Measurements from ENCODE around the gene HEXD. TPM values are rescaled to one million over a fixed set of nuclear protein-coding genes. Genes with fewer than 3 reads are reported as not detected.

The HEXD gene
- total RNA-seq, 3 donors from 2014 or later, result 25.3 to 54.6 (median 42.1) TPM

DNA sequence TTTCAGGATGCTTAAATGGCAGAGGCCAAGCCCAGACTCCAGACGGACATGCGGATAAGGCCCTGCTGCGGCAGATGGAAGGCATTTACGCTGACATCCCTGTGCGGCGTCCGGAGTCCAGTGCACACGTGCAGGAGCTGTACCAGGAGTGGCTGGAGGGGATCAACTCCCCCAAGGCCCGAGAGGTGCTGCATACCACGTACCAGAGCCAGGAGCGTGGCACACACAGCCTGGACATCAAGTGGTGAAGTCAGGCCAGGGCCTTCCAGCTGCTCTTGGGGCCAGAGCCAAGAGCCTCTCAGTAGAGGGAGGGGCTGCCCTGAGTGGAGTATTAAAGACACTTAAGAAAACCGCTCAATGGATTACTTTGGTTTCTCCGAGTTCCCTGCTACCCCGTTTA is 69.8 kb downstream of the HEXD start:
- DNase-seq, result no peak
- intact Hi-C loops (cut with DNase I, micrococcal nuclease), result no loop called here
- TF ChIP-seq, protein P1, sequence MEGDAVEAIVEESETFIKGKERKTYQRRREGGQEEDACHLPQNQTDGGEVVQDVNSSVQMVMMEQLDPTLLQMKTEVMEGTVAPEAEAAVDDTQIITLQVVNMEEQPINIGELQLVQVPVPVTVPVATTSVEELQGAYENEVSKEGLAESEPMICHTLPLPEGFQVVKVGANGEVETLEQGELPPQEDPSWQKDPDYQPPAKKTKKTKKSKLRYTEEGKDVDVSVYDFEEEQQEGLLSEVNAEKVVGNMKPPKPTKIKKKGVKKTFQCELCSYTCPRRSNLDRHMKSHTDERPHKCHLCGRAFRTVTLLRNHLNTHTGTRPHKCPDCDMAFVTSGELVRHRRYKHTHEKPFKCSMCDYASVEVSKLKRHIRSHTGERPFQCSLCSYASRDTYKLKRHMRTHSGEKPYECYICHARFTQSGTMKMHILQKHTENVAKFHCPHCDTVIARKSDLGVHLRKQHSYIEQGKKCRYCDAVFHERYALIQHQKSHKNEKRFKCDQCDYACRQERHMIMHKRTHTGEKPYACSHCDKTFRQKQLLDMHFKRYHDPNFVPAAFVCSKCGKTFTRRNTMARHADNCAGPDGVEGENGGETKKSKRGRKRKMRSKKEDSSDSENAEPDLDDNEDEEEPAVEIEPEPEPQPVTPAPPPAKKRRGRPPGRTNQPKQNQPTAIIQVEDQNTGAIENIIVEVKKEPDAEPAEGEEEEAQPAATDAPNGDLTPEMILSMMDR (IDR thresholded peaks at IDR 0.05), result no peak
- H3K9me3 ChIP-seq, result no peaks in the 10 kb centered on the region
- H3K4me3 ChIP-seq, result no peak overlapping the region
- H3K4me1 ChIP-seq (ENCODE audit: low read depth), result peaks cover 8% of the 10 kb centered on the region
- H3K36me3 ChIP-seq (ENCODE audit: low read depth), result peaks cover 21% of the 10 kb centered on the region
- no peak for ATAC-seq

DNA sequence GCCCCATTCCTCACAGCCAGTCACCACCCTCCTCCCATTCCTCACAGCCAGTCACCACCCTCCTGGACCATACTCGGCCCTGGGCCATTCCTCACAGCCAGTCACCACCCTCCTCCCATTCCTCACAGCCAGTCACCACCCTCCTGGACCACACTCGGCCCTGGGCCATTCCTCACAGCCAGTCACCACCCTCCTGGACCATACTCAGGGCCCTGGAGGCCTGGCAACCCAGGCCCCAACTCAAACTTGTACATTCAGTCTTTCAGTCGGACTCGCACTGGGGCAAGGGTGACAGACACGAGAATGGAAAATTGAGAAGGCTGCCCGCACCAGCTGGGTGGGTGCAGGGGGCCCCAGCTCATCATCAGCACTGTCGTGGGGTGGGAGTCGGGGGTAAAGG is 71.0 kb downstream of the HEXD start:
- ATAC-seq (peak; percentile 7), DNase-seq (no peak)
- Histone ChIP-seq H3K9me3 (no peaks in the 10 kb centered on the region), H3K4me3 (no peak overlapping the region), H3K36me3 (ENCODE audit: low read depth) (peaks cover 19% of the 10 kb centered on the region), H3K4me1 (ENCODE audit: low read depth) (peaks cover 5% of the 10 kb centered on the region)
- intact Hi-C loops (cut with DNase I, micrococcal nuclease), result no loop called here
- TF ChIP-seq, protein P1 (IDR thresholded peaks at IDR 0.05), result no peak

DNA sequence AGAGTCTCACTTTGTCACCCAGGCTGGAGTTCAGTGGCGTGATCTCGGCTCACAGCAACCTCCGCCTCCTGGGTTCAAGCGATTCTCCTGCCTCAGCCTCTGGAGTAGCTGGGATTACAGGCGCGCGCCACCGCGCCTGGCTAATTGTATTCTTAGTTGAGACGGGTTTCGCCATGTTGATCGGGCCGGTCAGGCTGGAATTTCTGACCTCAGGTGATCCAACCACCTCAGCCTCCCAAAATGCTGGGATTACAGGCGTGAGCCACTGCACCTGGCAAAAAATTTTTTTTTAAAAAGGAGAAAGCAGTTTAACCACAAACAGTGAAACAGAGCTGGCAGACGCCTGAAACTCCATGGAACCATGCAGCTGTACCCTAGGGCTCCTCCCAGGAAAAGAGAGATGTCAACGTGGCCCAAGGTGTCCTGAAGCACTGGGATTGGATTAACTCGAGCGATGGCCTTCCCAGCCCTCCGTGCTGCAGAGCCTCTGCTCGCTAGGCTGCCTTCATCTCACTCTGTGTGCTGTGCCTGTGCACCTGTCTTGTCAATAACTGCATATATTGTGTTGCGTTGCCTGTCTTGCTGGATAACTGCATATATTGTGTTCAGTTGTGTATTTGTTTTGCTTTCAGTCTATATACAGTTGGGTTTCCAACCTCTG is 71.8 kb downstream of the HEXD start:
- Histone ChIP-seq H3K4me1 (ENCODE audit: low read depth) (peaks cover 5% of the 10 kb centered on the region), H3K36me3 (ENCODE audit: low read depth) (peaks cover 10% of the 10 kb centered on the region), H3K9me3 (no peaks in the 10 kb centered on the region), H3K4me3 (no peak overlapping the region)
- intact Hi-C loops (cut with DNase I, micrococcal nuclease), result no loop called here
- DNase-seq, result no peak
- ATAC-seq, result no peak
- TF ChIP-seq, protein P1 (IDR thresholded peaks at IDR 0.05), result no peak

DNA sequence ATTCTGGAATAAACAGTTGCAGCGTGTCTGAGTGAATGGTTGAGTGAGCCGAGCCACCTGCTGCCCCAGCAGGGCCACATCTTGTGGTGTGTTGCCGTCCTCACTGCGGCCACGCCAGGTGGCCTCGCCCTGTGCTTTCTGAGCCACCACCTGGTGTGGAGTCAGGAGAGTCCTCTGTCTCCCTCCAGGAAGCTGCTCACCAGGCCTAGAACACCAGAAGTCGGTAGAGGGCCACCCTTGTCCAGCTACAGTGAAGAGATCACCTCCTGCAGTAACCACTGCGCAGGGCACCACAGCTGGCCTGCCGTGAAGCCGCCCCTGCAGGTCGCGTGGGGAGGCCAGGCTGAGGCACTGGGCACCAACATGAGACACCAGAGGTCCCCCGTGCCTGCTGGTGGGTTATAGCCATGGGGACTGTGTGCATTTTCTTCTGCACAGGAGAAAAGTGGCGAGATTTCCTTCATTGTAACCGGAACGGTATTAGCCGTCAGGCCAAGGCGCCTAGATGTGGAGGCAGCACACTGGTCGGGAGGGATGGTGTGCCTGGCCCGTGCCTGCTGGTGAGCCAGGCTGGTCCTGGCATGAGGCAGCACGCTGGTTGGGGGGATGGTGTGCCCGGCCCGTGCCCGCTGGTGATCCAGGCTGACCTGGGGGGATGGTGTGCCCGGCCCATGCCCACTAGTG is 72.5 kb downstream of the HEXD start:
- intact Hi-C loops (cut with DNase I, micrococcal nuclease), result no loop called here
- Histone ChIP-seq H3K4me1 (ENCODE audit: low read depth) (peaks cover 11% of the 10 kb centered on the region), H3K36me3 (ENCODE audit: low read depth) (peaks cover 4% of the 10 kb centered on the region), H3K9me3 (no peaks in the 10 kb centered on the region), H3K4me3 (no peak overlapping the region)
- peak; percentile 14 for ATAC-seq
- peak in 1 of 3 donors; percentile 52 for DNase-seq
- TF ChIP-seq, protein P1 (IDR thresholded peaks at IDR 0.05), result no peak

DNA sequence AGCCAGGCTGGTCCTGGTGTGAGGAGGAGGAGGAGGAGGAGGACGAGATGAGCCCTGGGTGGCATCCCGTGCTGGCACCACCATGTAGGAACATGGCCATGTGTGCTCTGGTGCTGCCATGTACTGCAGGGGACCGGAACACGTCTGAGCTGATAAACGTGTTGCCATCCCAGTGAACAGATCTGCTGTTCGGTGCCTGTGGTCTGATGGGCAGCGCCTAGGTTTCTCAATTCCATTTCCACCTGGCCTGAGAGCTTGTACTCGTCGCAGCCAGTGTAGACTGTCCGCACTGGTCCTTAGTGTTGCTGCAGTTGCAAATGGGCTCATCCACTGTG is 73.0 kb downstream of the HEXD start:
- intact Hi-C loops (cut with DNase I, micrococcal nuclease), result no loop called here

More for the DNA sequence above, 73.0 kb downstream of the HEXD start:
- no peaks in the 10 kb centered on the region for H3K9me3 ChIP-seq
- no peaks in the 10 kb centered on the region for H3K36me3 ChIP-seq (ENCODE audit: low read depth)
- ATAC-seq (no peak), DNase-seq (no peak)
- H3K4me3 ChIP-seq, result no peak overlapping the region
- TF ChIP-seq, protein P1 (IDR thresholded peaks at IDR 0.05), result no peak
- peaks cover 12% of the 10 kb centered on the region for H3K4me1 ChIP-seq (ENCODE audit: low read depth)

Data from mucosa of descending colon (tissue), 3 donors.